GM12873 (cell line): ENCODE measurements around the gene N4BP2L1.

Experiments
- TF ChIP-seq, protein P1 (sequence below): IDR thresholded peaks from 2 replicates; pipeline ENCODE4 v1.5.1; 2012; ENCODE audit warnings: low read depth, mild to moderate bottlenecking, moderate library complexity, low read length, control low read depth; ENCODE audit not compliant: insufficient read depth; ENCODE audit errors: missing control alignments

N4BP2L1 gene

DNA sequence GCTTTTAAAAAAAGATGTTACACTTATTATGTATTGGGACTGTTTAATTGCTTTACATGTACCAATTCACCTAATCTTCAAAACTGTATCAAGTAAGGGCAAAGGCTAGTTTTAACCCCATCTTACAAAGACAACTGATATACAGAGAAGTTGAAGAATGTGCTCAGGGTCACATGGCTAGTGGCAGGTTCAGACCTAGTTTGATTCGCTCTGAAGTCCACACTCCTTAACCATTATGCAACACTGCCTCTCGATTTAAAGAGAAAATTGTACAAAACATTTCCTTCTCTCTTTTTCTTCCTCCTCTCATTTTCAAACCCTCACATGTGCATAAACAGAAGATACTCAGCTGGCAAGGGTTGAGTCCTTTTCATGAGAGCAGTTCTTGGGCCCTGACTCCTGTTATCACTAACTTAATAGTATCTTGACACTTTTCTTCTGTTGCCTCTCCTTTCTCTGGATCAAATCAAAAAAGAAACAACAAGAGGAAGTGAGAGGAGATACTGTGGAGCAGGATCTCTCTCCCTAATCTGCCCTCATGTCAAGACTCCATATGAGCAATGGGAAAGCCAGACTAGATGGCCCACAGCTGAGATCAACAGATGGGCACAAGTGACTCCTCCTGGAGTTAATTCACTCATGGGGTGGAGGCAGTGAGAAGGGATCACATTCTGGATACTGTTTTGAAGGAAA, 19.0 kb upstream of the N4BP2L1 start:
- TF ChIP-seq, protein P1, sequence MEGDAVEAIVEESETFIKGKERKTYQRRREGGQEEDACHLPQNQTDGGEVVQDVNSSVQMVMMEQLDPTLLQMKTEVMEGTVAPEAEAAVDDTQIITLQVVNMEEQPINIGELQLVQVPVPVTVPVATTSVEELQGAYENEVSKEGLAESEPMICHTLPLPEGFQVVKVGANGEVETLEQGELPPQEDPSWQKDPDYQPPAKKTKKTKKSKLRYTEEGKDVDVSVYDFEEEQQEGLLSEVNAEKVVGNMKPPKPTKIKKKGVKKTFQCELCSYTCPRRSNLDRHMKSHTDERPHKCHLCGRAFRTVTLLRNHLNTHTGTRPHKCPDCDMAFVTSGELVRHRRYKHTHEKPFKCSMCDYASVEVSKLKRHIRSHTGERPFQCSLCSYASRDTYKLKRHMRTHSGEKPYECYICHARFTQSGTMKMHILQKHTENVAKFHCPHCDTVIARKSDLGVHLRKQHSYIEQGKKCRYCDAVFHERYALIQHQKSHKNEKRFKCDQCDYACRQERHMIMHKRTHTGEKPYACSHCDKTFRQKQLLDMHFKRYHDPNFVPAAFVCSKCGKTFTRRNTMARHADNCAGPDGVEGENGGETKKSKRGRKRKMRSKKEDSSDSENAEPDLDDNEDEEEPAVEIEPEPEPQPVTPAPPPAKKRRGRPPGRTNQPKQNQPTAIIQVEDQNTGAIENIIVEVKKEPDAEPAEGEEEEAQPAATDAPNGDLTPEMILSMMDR, result no peak

DNA sequence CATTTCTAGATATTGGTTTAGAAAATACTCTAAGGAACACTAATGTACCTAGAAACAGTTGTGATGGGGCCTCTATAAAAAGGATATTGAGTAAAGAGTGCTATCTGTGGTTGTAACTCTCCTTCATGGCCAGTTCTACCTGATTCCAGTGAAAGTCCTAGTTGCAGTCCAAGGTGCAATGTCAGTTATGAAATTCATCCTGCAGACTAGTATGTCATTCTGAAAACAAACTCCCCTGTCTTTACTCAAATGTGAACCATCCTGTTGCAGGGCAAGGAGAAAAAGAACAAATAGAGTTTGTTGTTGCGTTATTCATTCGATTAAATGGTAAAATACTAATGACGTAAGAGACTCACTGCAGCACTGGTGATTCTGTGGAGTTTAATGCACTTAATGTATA, 18.3 kb upstream of the N4BP2L1 start:
- TF ChIP-seq, protein P1, result no peak

DNA sequence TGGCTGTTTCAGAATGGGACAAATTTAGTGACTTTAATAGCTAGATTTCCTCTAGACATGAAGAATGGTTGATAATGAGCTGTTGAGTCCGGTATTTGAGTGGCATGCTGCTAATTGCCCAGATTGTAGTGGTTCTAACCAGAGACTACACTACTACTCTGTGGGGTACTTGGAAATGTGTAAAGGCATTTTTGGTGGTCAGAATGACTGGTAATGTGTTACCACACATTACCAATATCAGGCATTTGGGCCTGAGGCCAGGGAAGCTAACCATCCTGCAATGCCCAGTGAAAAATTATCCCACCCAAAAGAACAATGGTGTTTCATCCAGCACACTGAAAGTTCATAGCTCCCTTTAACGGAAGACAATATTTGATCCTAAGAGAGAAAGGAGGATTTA, 17.5 kb upstream of the N4BP2L1 start:
- TF ChIP-seq, protein P1, result no peak

DNA sequence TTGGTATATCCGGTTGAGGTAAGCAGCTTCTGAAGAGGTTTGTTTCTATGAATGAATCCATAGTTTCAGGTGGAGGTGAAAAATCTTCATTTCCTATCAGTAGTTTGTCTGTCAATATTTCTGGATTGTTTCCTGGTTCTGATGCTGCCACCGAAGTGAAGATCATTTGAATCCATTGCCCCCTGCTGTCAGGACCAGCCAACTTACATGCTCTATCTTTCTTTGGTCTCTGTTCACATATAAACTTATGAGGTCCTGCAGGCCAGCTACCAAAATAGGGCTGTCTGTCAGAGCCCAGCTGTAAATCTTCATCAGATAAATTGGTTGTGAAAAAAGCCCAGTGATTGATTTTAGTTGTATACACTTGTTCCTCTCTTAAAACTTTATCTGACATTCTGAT, 15.2 kb upstream of the N4BP2L1 start:
- TF ChIP-seq, protein P1, result peak; percentile 58

DNA sequence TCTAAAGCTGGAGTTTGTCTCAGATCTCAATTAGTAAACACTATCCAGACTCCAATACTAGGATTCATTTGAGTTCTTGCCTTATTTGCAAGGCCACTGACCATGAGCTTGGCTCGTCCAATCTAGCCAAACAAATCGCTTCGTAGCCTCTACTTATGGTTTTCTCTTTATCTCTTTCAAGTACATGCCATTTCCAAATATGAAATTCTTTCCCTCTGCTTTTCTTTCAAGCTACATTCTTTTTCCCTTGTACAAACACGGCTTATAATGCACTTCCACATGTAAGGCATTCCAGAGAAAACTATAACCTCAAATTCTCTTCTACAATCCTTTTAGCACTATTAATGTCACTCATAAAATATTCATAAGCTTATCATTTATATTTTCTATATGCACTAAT, 10.9 kb upstream of the N4BP2L1 start:
- TF ChIP-seq, protein P1, result no peak

DNA sequence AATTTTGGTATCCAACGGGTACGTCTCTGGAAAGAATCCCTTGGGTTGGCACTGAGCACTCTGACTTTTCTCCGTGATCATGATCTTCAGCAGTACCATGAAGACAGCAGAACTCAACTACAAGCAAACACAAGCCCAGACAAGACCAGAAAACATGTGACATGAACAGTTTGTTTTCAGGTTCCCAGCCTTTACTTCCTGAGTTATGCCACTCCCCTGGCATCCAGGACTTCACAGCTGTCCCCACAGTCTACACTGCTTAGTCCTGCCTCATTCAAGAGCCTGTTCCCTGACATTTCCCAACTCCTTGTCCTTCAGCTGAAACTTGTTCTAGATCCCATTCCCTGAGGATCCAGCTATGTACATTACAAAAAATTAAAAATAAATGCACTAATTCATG, 4.9 kb upstream of the N4BP2L1 start:
- TF ChIP-seq, protein P1, result no peak

DNA sequence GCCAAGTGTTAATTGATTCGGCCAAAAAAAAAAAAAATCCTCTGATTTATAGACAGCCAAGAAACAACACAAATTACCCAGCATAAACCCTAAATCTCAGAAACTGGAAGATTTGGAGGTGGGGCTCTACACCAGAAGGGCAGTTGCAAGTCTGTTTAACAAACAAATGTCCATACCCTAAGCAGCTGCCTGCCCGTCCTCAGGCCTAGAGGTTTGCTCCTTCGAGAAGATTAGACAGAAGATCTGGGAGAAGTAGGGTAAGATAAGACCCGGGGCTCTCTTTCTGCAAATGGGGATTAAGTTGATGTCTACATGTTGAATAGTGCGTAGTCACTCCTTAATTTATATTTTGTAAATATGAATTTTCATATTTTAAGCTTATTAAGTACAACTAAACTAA, 3.4 kb upstream of the N4BP2L1 start:
- TF ChIP-seq, protein P1, result no peak
